ENCODE results near the gene TLK2. TPM values are rescaled to one million over a fixed set of nuclear protein-coding genes. Genes with fewer than 3 reads are reported as not detected.
"Not testable (repeated sequence)": the region's sequence is repeated elsewhere in the genome, so short reads cannot be mapped to it uniquely, and the experiment has no call there.

The TLK2 gene
- total RNA-seq, 4 donors from 2014 or later = 30.3 to 66.0 (median 38.7) TPM

DNA sequence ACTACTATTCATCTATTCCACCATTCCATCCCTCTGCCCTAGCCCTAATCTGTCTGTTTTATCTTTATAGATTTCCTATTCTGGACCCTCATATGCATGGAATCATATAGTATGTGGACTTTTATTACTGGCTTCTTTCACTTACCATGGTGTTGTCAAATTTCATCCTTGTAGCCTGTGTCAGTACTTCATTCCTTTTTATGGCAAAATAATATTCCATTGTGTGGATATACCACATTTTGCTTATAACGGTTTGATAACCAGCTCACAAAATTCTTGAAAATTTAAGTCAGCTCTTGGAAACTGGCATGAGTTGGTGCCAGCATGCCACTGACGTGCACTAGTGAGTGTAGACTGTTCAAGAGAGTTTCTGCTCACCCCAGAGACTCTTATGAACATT lies 118.5 kb downstream of the TLK2 start:
- TF ChIP-seq, protein P1, sequence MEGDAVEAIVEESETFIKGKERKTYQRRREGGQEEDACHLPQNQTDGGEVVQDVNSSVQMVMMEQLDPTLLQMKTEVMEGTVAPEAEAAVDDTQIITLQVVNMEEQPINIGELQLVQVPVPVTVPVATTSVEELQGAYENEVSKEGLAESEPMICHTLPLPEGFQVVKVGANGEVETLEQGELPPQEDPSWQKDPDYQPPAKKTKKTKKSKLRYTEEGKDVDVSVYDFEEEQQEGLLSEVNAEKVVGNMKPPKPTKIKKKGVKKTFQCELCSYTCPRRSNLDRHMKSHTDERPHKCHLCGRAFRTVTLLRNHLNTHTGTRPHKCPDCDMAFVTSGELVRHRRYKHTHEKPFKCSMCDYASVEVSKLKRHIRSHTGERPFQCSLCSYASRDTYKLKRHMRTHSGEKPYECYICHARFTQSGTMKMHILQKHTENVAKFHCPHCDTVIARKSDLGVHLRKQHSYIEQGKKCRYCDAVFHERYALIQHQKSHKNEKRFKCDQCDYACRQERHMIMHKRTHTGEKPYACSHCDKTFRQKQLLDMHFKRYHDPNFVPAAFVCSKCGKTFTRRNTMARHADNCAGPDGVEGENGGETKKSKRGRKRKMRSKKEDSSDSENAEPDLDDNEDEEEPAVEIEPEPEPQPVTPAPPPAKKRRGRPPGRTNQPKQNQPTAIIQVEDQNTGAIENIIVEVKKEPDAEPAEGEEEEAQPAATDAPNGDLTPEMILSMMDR (IDR thresholded peaks at IDR 0.05) = no peak
- TF ChIP-seq POLR2A (IDR thresholded peaks at IDR 0.05) (no peak), EP300 (IDR thresholded peaks at IDR 0.05) (no peak)
- H3K36me3 ChIP-seq = peaks cover 0 to 96% (median 12%) of the 10 kb centered on the region in 3 donors
- H3K9me3 ChIP-seq = peaks cover 0 to 3% (median 0%) of the 10 kb centered on the region in 4 donors
- no peak overlapping the region for H3K4me3 ChIP-seq
- H3K4me1 ChIP-seq = peaks cover 0 to 21% (median 0%) of the 10 kb centered on the region in 4 donors
- WGBS, 2 donors = 98 to 99% methylated on average over 2 of the region's 2 CpGs
- no peaks in the 10 kb centered on the region for H3K27me3 ChIP-seq
- no peak overlapping the region for H3K27ac ChIP-seq
- no peak for DNase-seq (ENCODE audit: low spot score in 2 of 2)

DNA sequence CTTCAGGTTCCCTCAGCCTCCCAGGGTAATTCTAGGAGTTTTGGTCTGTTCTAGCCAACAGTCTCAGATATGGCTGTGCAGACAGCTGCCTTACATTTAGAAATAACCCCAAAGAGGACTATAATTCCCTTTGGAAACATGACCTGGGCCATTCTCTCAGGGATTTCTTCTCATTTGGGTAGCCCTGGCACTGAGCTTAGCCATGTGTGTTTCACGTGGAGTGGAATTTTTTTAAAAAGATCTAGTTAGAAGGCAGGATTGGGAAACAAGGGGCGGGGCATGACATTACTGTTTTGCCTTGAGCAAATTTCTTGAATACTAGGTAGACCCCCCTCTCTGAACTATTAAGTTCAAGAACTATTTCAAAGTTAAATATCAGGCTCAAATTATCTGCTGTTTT lies 119.3 kb downstream of the TLK2 start:
- no peak overlapping the region for H3K27ac ChIP-seq
- H3K4me3 ChIP-seq = no peak overlapping the region
- peak; percentile 33 to 68 for DNase-seq (ENCODE audit: low spot score in 2 of 2)
- no peaks in the 10 kb centered on the region for H3K27me3 ChIP-seq
- H3K4me1 ChIP-seq = peaks cover 0 to 21% (median 0%) of the 10 kb centered on the region in 4 donors
- peaks cover 0 to 97% (median 16%) of the 10 kb centered on the region in 3 donors for H3K36me3 ChIP-seq
- WGBS, 2 donors = 72 to 83% methylated on average over 2 of the region's 2 CpGs
- H3K9me3 ChIP-seq = peaks cover 0 to 3% (median 0%) of the 10 kb centered on the region in 4 donors
- TF ChIP-seq POLR2A (IDR thresholded peaks at IDR 0.05) = no peak
- TF ChIP-seq, protein P1 (IDR thresholded peaks at IDR 0.05) = no peak
- no peak for TF ChIP-seq EP300 (IDR thresholded peaks at IDR 0.05)

DNA sequence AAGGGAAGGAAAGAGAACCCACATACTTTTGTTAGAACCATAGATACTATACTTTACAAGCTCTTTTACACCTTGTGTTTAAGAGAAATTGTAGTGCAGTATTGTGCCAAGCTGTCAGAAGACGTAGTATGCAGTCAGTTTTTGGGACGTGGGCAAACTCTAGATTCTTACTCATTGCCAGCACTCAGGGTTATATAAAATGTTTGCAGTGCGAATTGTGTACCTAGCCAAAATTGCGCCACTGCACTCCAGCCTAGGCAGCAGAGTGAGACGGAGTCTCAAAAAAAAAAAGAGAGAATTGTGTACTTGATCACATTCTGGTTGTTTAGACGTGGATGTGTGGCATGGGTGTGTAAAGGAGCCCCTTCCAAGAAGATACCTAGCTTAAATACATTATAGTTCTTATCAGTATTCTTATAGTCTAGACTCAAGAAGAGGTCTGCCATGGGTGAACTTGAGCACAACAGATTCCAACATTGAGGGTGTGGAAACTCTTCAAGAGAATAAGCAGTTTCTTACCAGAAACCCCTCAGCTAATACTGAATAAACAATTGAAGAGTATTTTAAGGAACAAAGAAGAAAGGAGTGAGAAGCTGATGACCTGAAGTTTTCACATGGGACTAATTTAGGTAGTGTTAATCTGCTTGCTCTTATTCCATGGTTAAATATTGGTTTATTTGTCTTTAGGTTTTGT lies 121.5 kb downstream of the TLK2 start:
- Histone ChIP-seq H3K4me1 (peaks cover 0 to 21% (median 0%) of the 10 kb centered on the region in 4 donors), H3K27ac (no peak overlapping the region), H3K27me3 (no peaks in the 10 kb centered on the region), H3K36me3 (peaks cover 0 to 99% (median 16%) of the 10 kb centered on the region in 3 donors), H3K4me3 (no peak overlapping the region), H3K9me3 (peaks cover 0 to 3% (median 0%) of the 10 kb centered on the region in 4 donors)
- DNase-seq (ENCODE audit: low spot score in 2 of 2) = no peak
- TF ChIP-seq, protein P1 (IDR thresholded peaks at IDR 0.05) = no peak
- TF ChIP-seq EP300 (IDR thresholded peaks at IDR 0.05) (no peak), POLR2A (IDR thresholded peaks at IDR 0.05) (no peak)
- 81 to 86% methylated on average over 6 of the region's 6 CpGs for WGBS, 2 donors

GRCh38 chr17:62600805-62601204 lies 122.2 kb downstream of the TLK2 start:
- Histone ChIP-seq H3K9me3 (peaks cover 0 to 3% (median 0%) of the 10 kb centered on the region in 4 donors), H3K4me1 (peaks cover 0 to 21% (median 0%) of the 10 kb centered on the region in 4 donors), H3K27me3 (no peaks in the 10 kb centered on the region), H3K27ac (no peak overlapping the region), H3K4me3 (no peak overlapping the region), H3K36me3 (peaks cover 0 to 97% (median 16%) of the 10 kb centered on the region in 3 donors)
- DNase-seq (ENCODE audit: low spot score in 2 of 2) = no peak
- TF ChIP-seq, protein P1 (IDR thresholded peaks at IDR 0.05) = no peak
- TF ChIP-seq EP300 (IDR thresholded peaks at IDR 0.05) (no peak), POLR2A (IDR thresholded peaks at IDR 0.05) (no peak)
- WGBS, 2 donors = 68 to 74% methylated on average over 1 of the region's 1 CpG

GRCh38 chr17:62601471-62601870 lies 122.8 kb downstream of the TLK2 start:
- DNase-seq (ENCODE audit: low spot score in 2 of 2) = no peak
- no peak overlapping the region for H3K4me3 ChIP-seq
- H3K36me3 ChIP-seq = peaks cover 0 to 97% (median 19%) of the 10 kb centered on the region in 3 donors

DNA sequence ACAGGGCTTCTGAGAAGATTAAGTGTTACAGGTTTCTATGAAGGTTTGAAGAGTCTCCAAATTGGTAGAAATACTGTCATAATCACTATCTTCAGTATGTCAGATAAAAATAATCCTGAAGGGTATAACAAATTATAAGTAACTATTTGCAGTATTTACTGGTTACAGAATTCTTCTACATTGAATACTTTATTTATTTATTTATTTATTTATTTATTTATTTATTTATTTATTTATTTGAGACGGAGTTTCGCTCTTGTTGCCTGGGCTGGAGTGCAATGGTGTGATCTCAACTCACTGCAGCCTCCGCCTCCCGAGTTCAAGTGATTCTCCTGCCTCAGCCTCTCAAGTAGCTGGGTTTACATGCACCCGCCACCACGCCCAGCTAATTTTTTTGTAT lies 125.2 kb downstream of the TLK2 start:
- not testable (repeated sequence) for H3K9me3 ChIP-seq; DNase-seq (ENCODE audit: low spot score in 2 of 2); H3K27ac ChIP-seq; H3K4me3 ChIP-seq; H3K27me3 ChIP-seq
- Histone ChIP-seq H3K4me1 (peaks cover 0 to 15% (median 0%) of the 10 kb centered on the region in 4 donors), H3K36me3 (peaks cover 0 to 98% (median 28%) of the 10 kb centered on the region in 3 donors)
- 95 to 98% methylated on average over 6 of the region's 6 CpGs for WGBS, 2 donors

More at GRCh38 chr17:62601471-62601870, 122.8 kb downstream of the TLK2 start:
- H3K27ac ChIP-seq = no peak overlapping the region
- no peak for TF ChIP-seq EP300 (IDR thresholded peaks at IDR 0.05)
- TF ChIP-seq, protein P1 (IDR thresholded peaks at IDR 0.05) = no peak
- TF ChIP-seq POLR2A (IDR thresholded peaks at IDR 0.05) = no peak
- 71 to 80% methylated on average over 2 of the region's 2 CpGs for WGBS, 2 donors
- peaks cover 0 to 2% (median 0%) of the 10 kb centered on the region in 4 donors for H3K9me3 ChIP-seq
- peaks cover 0 to 21% (median 0%) of the 10 kb centered on the region in 4 donors for H3K4me1 ChIP-seq
- no peaks in the 10 kb centered on the region for H3K27me3 ChIP-seq
